ENCODE data around the gene KRTAP5-10. TPM values are rescaled to one million over a fixed set of nuclear protein-coding genes. Genes with fewer than 3 reads are reported as not detected.
"Not testable (repeated sequence)": the region's sequence is repeated elsewhere in the genome, so short reads cannot be mapped to it uniquely, and the experiment has no call there.

Gene KRTAP5-10
- polyA plus RNA-seq, 1 experiment, result 0.06 TPM

GRCh38 chr11:71525938-71526495 is 39.3 kb upstream of the KRTAP5-10 start:
- TF ChIP-seq CTCF (IDR thresholded peaks at IDR 0.05; ENCODE audit: insufficient read depth, low read depth, low read length), result no peak
- CTCF ChIA-PET, result interaction anchor here (1.0 kb wide), 1 partner anchor 16 kb away, joined by 4 read pairs; no protein-coding TSS in a partner anchor
- no peak for DNase-seq (ENCODE audit: low read depth)
- Histone ChIP-seq H3K4me3 (ENCODE audit: low read depth, low read length) (no peak overlapping the region), H3K27me3 (ENCODE audit: control insufficient read depth, insufficient read depth, low read length) (no peaks in the 10 kb centered on the region; the same call in 1 of the 2 replicates), H3K36me3 (ENCODE audit: control insufficient read depth, insufficient read depth, low read length) (no peaks in the 10 kb centered on the region)
- POLR2A ChIA-PET, result no interaction called here

DNA sequence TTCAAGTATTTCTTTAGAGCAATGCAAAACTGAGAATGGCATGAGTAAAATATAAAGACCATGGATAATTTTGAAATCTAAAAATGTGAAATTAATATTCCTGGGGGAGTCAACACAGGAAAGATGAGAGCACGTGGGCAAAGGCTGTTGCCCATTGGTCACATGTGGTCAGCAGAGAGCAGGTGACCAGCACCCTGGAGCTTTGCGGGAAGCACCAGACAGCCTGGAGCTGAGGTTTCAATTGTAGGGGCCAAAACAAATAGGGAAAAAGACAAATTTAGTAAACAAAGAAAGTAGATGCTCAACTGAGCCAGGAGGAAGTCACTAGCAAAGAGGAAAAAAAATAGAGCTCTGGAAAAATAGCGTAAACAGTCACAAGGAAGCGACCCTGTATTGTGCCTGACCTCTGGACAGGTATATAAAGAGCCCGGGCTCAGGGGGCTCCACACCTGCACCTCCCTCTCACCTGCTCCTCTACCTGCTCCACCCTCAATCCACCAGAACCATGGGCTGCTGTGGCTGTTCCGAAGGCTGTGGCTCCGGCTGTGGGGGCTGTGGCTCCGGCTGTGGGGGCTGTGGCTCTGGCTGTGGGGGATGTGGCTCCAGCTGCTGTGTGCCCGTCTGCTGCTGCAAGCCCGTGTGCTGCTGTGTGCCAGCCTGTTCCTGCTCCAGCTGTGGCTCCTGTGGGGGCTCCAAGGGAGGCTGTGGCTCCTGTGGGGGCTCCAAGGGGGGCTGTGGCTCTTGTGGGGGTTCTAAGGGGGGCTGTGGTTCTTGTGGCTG is 38.4 kb upstream of the KRTAP5-10 start, which contains the start of gene KRTAP5-7:
Gene KRTAP5-7 (plus strand): TSS at position 472 of the 780 bp plus-strand sequence. CDS start 34 bp downstream, at position 506.
- H3K36me3 ChIP-seq (ENCODE audit: control insufficient read depth, insufficient read depth, low read length); POLR2A ChIA-PET; H3K27me3 ChIP-seq (ENCODE audit: control insufficient read depth, insufficient read depth, low read length); CTCF ChIA-PET; DNase-seq (ENCODE audit: low read depth); H3K4me3 ChIP-seq (ENCODE audit: low read depth, low read length): not testable (repeated sequence)

- Histone ChIP-seq H3K36me3 (ENCODE audit: control insufficient read depth, insufficient read depth, low read length) (no peaks in the 10 kb centered on the region), H3K27me3 (ENCODE audit: control insufficient read depth, insufficient read depth, low read length) (no peaks in the 10 kb centered on the region; the same call in 1 of the 2 replicates), H3K4me3 (ENCODE audit: low read depth, low read length) (no peak overlapping the region)
- no peak for TF ChIP-seq CTCF (IDR thresholded peaks at IDR 0.05; ENCODE audit: insufficient read depth, low read depth, low read length)
- CTCF ChIA-PET, result no interaction called here
- POLR2A ChIA-PET, result no interaction called here
- DNase-seq (ENCODE audit: low read depth), result no peak
Observed at GRCh38 chr11:71527576-71528210, 37.7 kb upstream of the KRTAP5-10 start.

DNA sequence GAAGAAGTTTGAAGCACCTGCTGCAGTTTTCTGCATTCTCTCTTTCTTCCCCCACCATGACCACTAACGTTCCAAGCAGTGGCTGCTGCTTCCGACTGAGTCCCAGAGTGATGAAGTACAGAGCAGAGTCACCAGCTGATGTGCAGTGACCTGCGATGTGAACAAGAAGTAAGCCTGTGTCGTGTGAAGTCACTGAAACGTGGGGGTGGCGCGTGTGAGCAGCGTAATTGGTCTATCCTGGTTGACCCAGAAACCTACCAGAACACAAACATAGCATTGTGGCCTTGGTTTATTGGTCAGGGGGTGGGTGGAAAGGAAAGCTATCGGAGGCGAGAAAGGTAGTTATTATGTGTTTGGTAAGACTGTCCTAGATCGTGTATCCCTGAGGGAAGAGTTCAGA is 34.8 kb upstream of the KRTAP5-10 start:
- no peak for DNase-seq (ENCODE audit: low read depth)
- ChIA-PET POLR2A (no interaction called here), CTCF (interaction anchor here (0.6 kb wide), 1 partner anchor 21 kb away, joined by 3 read pairs; no protein-coding TSS in a partner anchor)
- no peaks in the 10 kb centered on the region for H3K27me3 ChIP-seq (ENCODE audit: control insufficient read depth, insufficient read depth, low read length)
- H3K36me3 ChIP-seq (ENCODE audit: control insufficient read depth, insufficient read depth, low read length), result no peaks in the 10 kb centered on the region
- no peak for TF ChIP-seq CTCF (IDR thresholded peaks at IDR 0.05; ENCODE audit: insufficient read depth, low read depth, low read length)
- H3K4me3 ChIP-seq (ENCODE audit: low read depth, low read length), result no peak overlapping the region

GRCh38 chr11:71532036-71532610 is 33.2 kb upstream of the KRTAP5-10 start:
- ChIA-PET POLR2A (no interaction called here), CTCF (no interaction called here)
- H3K27me3 ChIP-seq (ENCODE audit: control insufficient read depth, insufficient read depth, low read length), result no peaks in the 10 kb centered on the region
- H3K4me3 ChIP-seq (ENCODE audit: low read depth, low read length), result no peak overlapping the region
- no peak for DNase-seq (ENCODE audit: low read depth)
- TF ChIP-seq CTCF (IDR thresholded peaks at IDR 0.05; ENCODE audit: insufficient read depth, low read depth, low read length), result no peak
- H3K36me3 ChIP-seq (ENCODE audit: control insufficient read depth, insufficient read depth, low read length), result no peaks in the 10 kb centered on the region

- H3K4me3 ChIP-seq (ENCODE audit: low read depth, low read length); CTCF ChIA-PET; POLR2A ChIA-PET; DNase-seq (ENCODE audit: low read depth); H3K27me3 ChIP-seq (ENCODE audit: control insufficient read depth, insufficient read depth, low read length); H3K36me3 ChIP-seq (ENCODE audit: control insufficient read depth, insufficient read depth, low read length): not testable (repeated sequence)
Observed at GRCh38 chr11:71534711-71535608, 30.4 kb upstream of the KRTAP5-10 start.
